HEK293 (cell line): ENCODE measurements around the gene BTG3.
A peak's percentile ranks its signal among the peaks of the same experiment; 100 is the strongest.

ENCODE experiments used
- CTCF ChIA-PET: fragments of 350-600 bp; formaldehyde crosslinking; extraction: SDS; loops from one replicate; lab custom pipeline; 2021; ENCODE audit warnings: antibody characterized with exemption; lab: Yijun Ruan, JAX
- POLR2A ChIA-PET: fragments of 300-600 bp; formaldehyde crosslinking; extraction: SDS; loops from one replicate; lab custom pipeline; 2020; ENCODE audit warnings: antibody characterized with exemption, inconsistent platforms; lab: Yijun Ruan, JAX
- H3K27ac ChIP-seq: fragments of 200-500 bp; sonication (Bioruptor generic); 2 replicates; pipeline ENCODE4 v1.5.1; 2014; ENCODE audit warnings: low read depth, low read length, control low read depth, inconsistent platforms; ENCODE audit errors: extremely low read depth
- H3K36me3 ChIP-seq, 2 experiments: fragments of 200-500 bp in 1 of 2; sonication (Bioruptor generic) in 1 of 2; 1 replicate in 1 of 2; 2 replicates in 1 of 2; pipeline ENCODE4 v1.5.1; 2014 to 2017; ENCODE audit warnings: inconsistent platforms in 2 of 2, low read length in 2 of 2; ENCODE audit not compliant: control insufficient read depth in 2 of 2, insufficient read depth in 1 of 2
- H3K4me1 ChIP-seq: fragments of 200-500 bp; sonication (Bioruptor generic); 2 replicates; pipeline ENCODE4 v1.5.1; 2014; ENCODE audit warnings: mild to moderate bottlenecking, low read length, inconsistent platforms; ENCODE audit not compliant: control insufficient read depth, insufficient read depth
- H3K4me3 ChIP-seq: 2 replicates; pipeline ENCODE4 v1.5.1; 2011; ENCODE audit warnings: low read depth, mild to moderate bottlenecking, control low read depth, low read length, moderate library complexity
- H3K9me3 ChIP-seq: fragments of 200-500 bp; sonication (Bioruptor generic); 2 replicates; pipeline ENCODE4 v1.5.1; 2014; ENCODE audit warnings: low read depth, low read length, inconsistent platforms; ENCODE audit not compliant: control insufficient read depth, insufficient read depth
- AEBP2 ChIP-seq: fragments of 450-650 bp; formaldehyde crosslinking; IDR thresholded peaks from 2 replicates; pipeline ENCODE4 v1.5.1; 2016; ENCODE audit warnings: missing biosample characterization, missing genetic modification characterization, borderline replicate concordance
- BCL11A ChIP-seq: fragments of 450-650 bp; formaldehyde crosslinking; IDR thresholded peaks from 2 replicates; pipeline ENCODE4 v1.5.1; 2016; ENCODE audit warnings: low read depth, missing biosample characterization, missing genetic modification characterization
- FEZF1 ChIP-seq: fragments of 450-650 bp; formaldehyde crosslinking; IDR thresholded peaks from 2 replicates; pipeline ENCODE4 v1.5.1; 2016; ENCODE audit warnings: missing biosample characterization, missing genetic modification characterization
- GLI4 ChIP-seq: fragments of 450-650 bp; formaldehyde crosslinking; IDR thresholded peaks from 2 replicates; pipeline ENCODE4 v1.5.1; 2016; ENCODE audit warnings: missing biosample characterization, missing genetic modification characterization
- GLIS1 ChIP-seq: fragments of 450-650 bp; formaldehyde crosslinking; IDR thresholded peaks from 2 replicates; pipeline ENCODE4 v1.5.1; 2016; ENCODE audit warnings: missing biosample characterization, missing genetic modification characterization
- HIC1 ChIP-seq: fragments of 450-650 bp; formaldehyde crosslinking; IDR thresholded peaks from 2 replicates; pipeline ENCODE4 v1.5.1; 2016; ENCODE audit warnings: missing biosample characterization, missing genetic modification characterization
- KLF10 ChIP-seq: fragments of 450-650 bp; IDR thresholded peaks from 2 replicates; pipeline ENCODE4 v1.5.1; 2018; ENCODE audit warnings: missing biosample characterization, mild to moderate bottlenecking, missing genetic modification characterization
- MZF1 ChIP-seq: fragments of 450-650 bp; formaldehyde crosslinking; IDR thresholded peaks from 2 replicates; pipeline ENCODE4 v1.5.1; 2017; ENCODE audit warnings: missing biosample characterization, missing genetic modification characterization, borderline replicate concordance
- OSR2 ChIP-seq: fragments of 450-650 bp; formaldehyde crosslinking; IDR thresholded peaks from 2 replicates; pipeline ENCODE4 v1.5.1; 2016; ENCODE audit warnings: missing biosample characterization, missing genetic modification characterization
- PRDM4 ChIP-seq: fragments of 450-650 bp; formaldehyde crosslinking; IDR thresholded peaks from 2 replicates; pipeline ENCODE4 v1.5.1; 2017; ENCODE audit warnings: missing biosample characterization, missing genetic modification characterization
- SCRT2 ChIP-seq: fragments of 450-650 bp; formaldehyde crosslinking; IDR thresholded peaks from 2 replicates; pipeline ENCODE4 v1.5.1; 2016; ENCODE audit warnings: missing biosample characterization, missing genetic modification characterization
- ZBTB44 ChIP-seq: fragments of 450-650 bp; IDR thresholded peaks from 2 replicates; pipeline ENCODE4 v1.5.1; 2018; ENCODE audit warnings: missing biosample characterization, mild to moderate bottlenecking, missing genetic modification characterization
- ZBTB7A ChIP-seq: fragments of 450-650 bp; formaldehyde crosslinking; IDR thresholded peaks from 2 replicates; pipeline ENCODE4 v1.5.1; 2016; ENCODE audit warnings: low read depth, missing biosample characterization, missing genetic modification characterization
- ZNF10 ChIP-seq: fragments of 450-650 bp; formaldehyde crosslinking; IDR thresholded peaks from 2 replicates; pipeline ENCODE4 v1.5.1; 2017; ENCODE audit warnings: missing biosample characterization, missing genetic modification characterization
- ZNF121 ChIP-seq: fragments of 450-650 bp; formaldehyde crosslinking; IDR thresholded peaks from 2 replicates; pipeline ENCODE4 v1.5.1; 2016; ENCODE audit warnings: missing biosample characterization, missing genetic modification characterization
- ZNF335 ChIP-seq: fragments of 450-650 bp; formaldehyde crosslinking; conservative IDR thresholded peaks from 2 replicates; pipeline ENCODE4 v1.5.1; 2016; ENCODE audit warnings: missing biosample characterization, missing genetic modification characterization
- ZNF514 ChIP-seq: fragments of 450-650 bp; formaldehyde crosslinking; IDR thresholded peaks from 2 replicates; pipeline ENCODE4 v1.5.1; 2016; ENCODE audit warnings: missing biosample characterization, missing genetic modification characterization
- ZNF544 ChIP-seq: fragments of 450-650 bp; formaldehyde crosslinking; IDR thresholded peaks from 2 replicates; pipeline ENCODE4 v1.5.0; 2017; ENCODE audit warnings: missing biosample characterization, missing genetic modification characterization
- ZNF670 ChIP-seq: fragments of 450-650 bp; formaldehyde crosslinking; IDR thresholded peaks from 2 replicates; pipeline ENCODE4 v1.5.1; 2016; ENCODE audit warnings: missing biosample characterization, missing genetic modification characterization, low read depth

BTG3 gene

GRCh38 chr21:17554679-17555465, 57.8 kb downstream of the BTG3 start:
- Histone ChIP-seq H3K4me1 (peaks cover 24% of the 10 kb centered on the region), H3K36me3 (peaks cover 11 to 16% of the 10 kb centered on the region in 2 experiments; a peak in 2 of 3 replicates), H3K9me3 (no peaks in the 10 kb centered on the region), H3K4me3 (no peak overlapping the region), H3K27ac (no peak overlapping the region)
- POLR2A ChIA-PET = interaction anchor here (0.7 to 1.2 kb wide), 6 partner anchors 13 to 168 kb away, joined by 3 to 7 read pairs (median 4); partner anchors contain the start of gene CXADR
- TF ChIP-seq FEZF1 (tag by site-specific recombination) (no peak), ZNF121 (tag by site-specific recombination) (no peak), ZNF670 (tag by site-specific recombination) (no peak)
- TF ChIP-seq, all 188 proteins: peak for 0
- CTCF ChIA-PET = interaction anchor here (0.6 to 2.1 kb wide), 17 partner anchors 10 to 169 kb away, joined by 3 to 19 read pairs (median 4); no protein-coding TSS in a partner anchor

- Histone ChIP-seq H3K36me3 (peaks cover 9 to 15% of the 10 kb centered on the region in 2 experiments; a peak in 2 of 3 replicates), H3K27ac (no peak overlapping the region), H3K9me3 (no peaks in the 10 kb centered on the region), H3K4me1 (peaks cover 24% of the 10 kb centered on the region), H3K4me3 (no peak overlapping the region)
- CTCF ChIA-PET = interaction anchor here (0.6 to 2.1 kb wide), 15 partner anchors 9 to 168 kb away, joined by 3 to 19 read pairs (median 4); no protein-coding TSS in a partner anchor
- TF ChIP-seq ZNF544 (tag by site-specific recombination) = no peak
- TF ChIP-seq PRDM4 = no peak
- no peak for TF ChIP-seq GLI4
- TF ChIP-seq AEBP2 (tag by site-specific recombination) = no peak
- TF ChIP-seq ZBTB7A = no peak
- TF ChIP-seq ZNF335 = no peak
- no peak for TF ChIP-seq HIC1 (tag by site-specific recombination)
- TF ChIP-seq SCRT2 (tag by site-specific recombination) = no peak
- no peak for TF ChIP-seq MZF1 (tag by site-specific recombination)
- POLR2A ChIA-PET = interaction anchor here (0.7 to 1.2 kb wide), 5 partner anchors 12 to 167 kb away, joined by 3 to 7 read pairs (median 3); partner anchors contain the start of gene CXADR
Measured at GRCh38 chr21:17554120-17554519, 58.6 kb downstream of the BTG3 start.

DNA sequence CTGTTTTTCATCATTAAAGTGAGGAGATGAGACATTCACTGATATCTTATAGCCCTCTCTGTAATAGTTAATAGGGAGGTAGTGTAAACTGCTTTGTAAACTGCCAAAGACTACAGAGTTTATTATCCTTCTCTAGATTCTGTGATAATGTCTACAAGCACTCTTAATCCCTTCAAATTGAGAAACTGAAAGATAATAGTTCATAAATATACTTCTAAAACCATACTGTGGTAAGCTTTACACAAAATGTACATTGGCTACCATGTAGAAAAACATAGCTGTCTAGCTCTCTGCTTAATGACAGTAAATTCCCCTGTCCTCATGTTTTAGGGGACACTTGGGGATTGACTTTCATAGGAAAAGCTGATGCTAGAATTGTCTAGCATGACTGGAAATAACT, 60.3 kb downstream of the BTG3 start:
- no peak overlapping the region for H3K4me3 ChIP-seq
- H3K9me3 ChIP-seq = no peaks in the 10 kb centered on the region
- ChIA-PET CTCF (interaction anchor here (1.1 to 2.5 kb wide), 3 partner anchors 33 to 166 kb away, joined by 3 to 8 read pairs (median 4); partner anchors contain the start of gene CXADR), POLR2A (no interaction called here)
- H3K4me1 ChIP-seq = peaks cover 27% of the 10 kb centered on the region
- H3K36me3 ChIP-seq = peaks cover 12 to 16% of the 10 kb centered on the region in 2 experiments
- H3K27ac ChIP-seq = no peak overlapping the region
- TF ChIP-seq ZBTB44 (peak; percentile 37; the same call in 1 of the 2 replicates), MZF1 (tag by site-specific recombination) (peak; percentile 27; the same call in 1 of the 2 replicates), KLF10 (peak; percentile 33; the same call in 1 of the 2 replicates), PRDM4 (peak; percentile 65), BCL11A (tag by site-specific recombination) (0 out of 2 replicates have a peak, but pooled peaks have one; percentile 47), ZNF514 (no peak), ZNF10 (tag by site-specific recombination) (peak; percentile 73; the same call in 1 of the 2 replicates), OSR2 (tag by site-specific recombination) (peak; percentile 97), GLIS1 (peak; percentile 71)
